CD4-positive, alpha-beta T cell (primary cell): ENCODE results near the gene TNFAIP8L2. TPM values are rescaled to one million over a fixed set of nuclear protein-coding genes. Genes with fewer than 3 reads are reported as not detected.

Experiments used
- ATAC-seq: fragments of 200-7000 bp; cut with Tn5 transposase; one replicate; pipeline ENCODE4 v1.10.0; 2022; ENCODE audit warnings: mild to moderate bottlenecking; ENCODE audit not compliant: poor library complexity
- CTCF ChIA-PET: fragments of 350-600 bp; sonication (Branson Sonifier 250); formaldehyde crosslinking; loops from one replicate; lab custom pipeline; 2021; ENCODE audit warnings: antibody characterized with exemption, inconsistent platforms; lab: Charles Lee
- POLR2A ChIA-PET: fragments of 350-600 bp; sonication (Branson Sonifier 250); formaldehyde crosslinking; loops from one replicate; lab custom pipeline; 2021; ENCODE audit warnings: antibody characterized with exemption, inconsistent platforms; lab: Charles Lee
- DNase-seq, 14 experiments: peaks; one replicate each; pipeline ENCODE4 v3.0.0-alpha.2; 2013 to 2020; ENCODE audit warnings: mixed read lengths in 2 of 14
- H3K27ac ChIP-seq, 2 donors: one replicate each; pipeline versions ENCODE4 v1.5.1 to v1.7.0; 2013; ENCODE audit warnings: low read length in 2 of 2, low read depth in 1 of 2, mild to moderate bottlenecking in 1 of 2
- H3K27me3 ChIP-seq, 2 experiments: 1 replicate in 1 of 2; 2 replicates in 1 of 2; pipeline versions ENCODE4 v1.6.1 to v1.7.0; 2013; ENCODE audit warnings: low read length in 2 of 2, control low read depth in 1 of 2, mild to moderate bottlenecking in 1 of 2, moderate library complexity in 1 of 2; ENCODE audit not compliant: insufficient read depth in 2 of 2, control insufficient read depth in 1 of 2
- H3K36me3 ChIP-seq: one replicate; pipeline ENCODE4 v1.6.1; 2013; ENCODE audit warnings: low read length, control low read depth; ENCODE audit not compliant: insufficient read depth
- H3K4me1 ChIP-seq: one replicate; pipeline ENCODE4 v1.6.1; 2013; ENCODE audit warnings: low read length, control low read depth; ENCODE audit not compliant: insufficient read depth
- H3K4me3 ChIP-seq: one replicate; pipeline ENCODE4 v1.5.1; 2013; ENCODE audit warnings: mild to moderate bottlenecking, low read length, moderate library complexity
- H3K9me3 ChIP-seq, 2 experiments: 1 replicate in 1 of 2; 2 replicates in 1 of 2; pipeline versions ENCODE4 v1.6.1 to v1.7.0; 2013; ENCODE audit warnings: low read length in 2 of 2, mild to moderate bottlenecking in 2 of 2, control low read depth in 1 of 2, moderate library complexity in 1 of 2; ENCODE audit not compliant: control insufficient read depth in 1 of 2, insufficient read depth in 1 of 2
- H3K27ac Mint-ChIP-seq: one replicate; pipeline ENCODE4 v1.8.0; 2020; ENCODE audit warnings: mixed read lengths
- H3K27me3 Mint-ChIP-seq: one replicate; pipeline ENCODE4 v1.8.0; 2021; ENCODE audit warnings: mixed read lengths
- H3K36me3 Mint-ChIP-seq: one replicate; pipeline ENCODE4 v1.8.0; 2021; ENCODE audit warnings: low read depth, mixed read lengths
- H3K4me1 Mint-ChIP-seq: one replicate; pipeline ENCODE4 v1.8.0; 2021; ENCODE audit warnings: low read depth, mixed read lengths
- H3K4me3 Mint-ChIP-seq: one replicate; pipeline ENCODE4 v1.8.0; 2020; ENCODE audit warnings: mild to moderate bottlenecking, mixed read lengths
- H3K9me3 Mint-ChIP-seq: one replicate; pipeline ENCODE4 v1.8.0; 2020; ENCODE audit warnings: mixed read lengths
- intact Hi-C, 2 experiments: fragments of 100-400 bp; cut with DNase I in 1 of 2; cut with micrococcal nuclease in 1 of 2; formaldehyde crosslinking; loops; one replicate each; pipeline versions ENCODE4 v1.15.1 to v1.9.0; 2023 to 2025; cut with DNase I, micrococcal nuclease
- total RNA-seq, 174 experiments: library from RNA in 2 of 174; stranded (reverse) in 2 of 174; gene quantifications; one replicate each; pipeline ENCODE4 v1.2.3 and lab custom pipeline; 2021 to 2026
- TF ChIP-seq, protein P1 (sequence below): fragments of 200-600 bp; IDR thresholded peaks from one replicate; pipeline ENCODE4 v1.8.0; 2022; ENCODE audit warnings: antibody characterized with exemption, mild to moderate bottlenecking

Gene TNFAIP8L2
- total RNA-seq, 2 experiments from 2014 or later, result 0.70 to 0.74 TPM

DNA sequence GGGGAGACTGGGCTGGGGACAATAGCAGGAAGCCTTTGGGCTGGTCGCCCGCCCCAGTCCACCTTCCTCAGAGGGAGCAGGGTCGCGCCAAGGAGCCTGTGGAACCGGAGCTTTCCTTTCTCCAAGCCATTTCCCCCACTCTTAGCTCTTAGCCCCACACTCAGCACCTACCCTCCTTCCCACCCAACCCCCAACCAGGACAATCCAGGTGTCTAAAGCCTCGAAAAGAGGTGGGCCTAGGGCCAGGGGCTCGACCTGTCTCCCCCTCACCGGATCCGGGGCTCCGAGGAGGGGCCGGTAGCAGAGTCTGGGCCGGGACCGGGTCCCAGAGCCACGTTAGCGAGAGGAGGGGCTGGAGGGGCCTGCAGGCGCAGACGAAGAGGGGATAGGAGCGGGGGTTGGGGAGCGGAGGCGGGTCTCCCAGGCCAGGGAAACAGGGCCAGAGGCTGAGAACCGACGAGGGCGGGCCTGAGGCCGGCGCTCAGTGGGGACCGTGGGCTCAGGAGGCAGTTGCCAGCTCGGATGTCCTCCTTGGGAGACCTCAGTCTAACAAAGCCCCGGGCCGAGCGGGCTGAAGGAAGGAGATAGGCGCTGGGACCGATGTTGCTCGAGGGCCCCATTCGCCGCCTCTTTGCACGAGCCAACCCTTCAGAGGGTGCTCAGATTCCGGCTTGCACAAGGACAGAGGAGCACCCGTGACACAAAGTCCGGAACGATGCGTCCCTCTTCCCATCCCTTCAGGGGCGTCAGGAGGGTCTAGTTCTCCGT, 11.0 kb upstream of the TNFAIP8L2 start:
- Mint-ChIP-seq H3K4me1 (peaks cover 18% of the 10 kb centered on the region), H3K4me3 (peak overlapping the region; percentile 98), H3K27me3 (no peaks in the 10 kb centered on the region), H3K36me3 (peaks cover 5% of the 10 kb centered on the region), H3K27ac (no peak overlapping the region), H3K9me3 (no peaks in the 10 kb centered on the region)
- peak; percentile 15 for ATAC-seq
- peak in 3 of 14 experiments; percentile 45 to 55 (median 51) for DNase-seq
- Histone ChIP-seq H3K4me3 (peak overlapping the region; percentile 81), H3K36me3 (no peaks in the 10 kb centered on the region), H3K4me1 (peaks cover 26% of the 10 kb centered on the region), H3K27ac (no peak overlapping the region), H3K27me3 (no peaks in the 10 kb centered on the region), H3K9me3 (no peaks in the 10 kb centered on the region)
- TF ChIP-seq, protein P1, sequence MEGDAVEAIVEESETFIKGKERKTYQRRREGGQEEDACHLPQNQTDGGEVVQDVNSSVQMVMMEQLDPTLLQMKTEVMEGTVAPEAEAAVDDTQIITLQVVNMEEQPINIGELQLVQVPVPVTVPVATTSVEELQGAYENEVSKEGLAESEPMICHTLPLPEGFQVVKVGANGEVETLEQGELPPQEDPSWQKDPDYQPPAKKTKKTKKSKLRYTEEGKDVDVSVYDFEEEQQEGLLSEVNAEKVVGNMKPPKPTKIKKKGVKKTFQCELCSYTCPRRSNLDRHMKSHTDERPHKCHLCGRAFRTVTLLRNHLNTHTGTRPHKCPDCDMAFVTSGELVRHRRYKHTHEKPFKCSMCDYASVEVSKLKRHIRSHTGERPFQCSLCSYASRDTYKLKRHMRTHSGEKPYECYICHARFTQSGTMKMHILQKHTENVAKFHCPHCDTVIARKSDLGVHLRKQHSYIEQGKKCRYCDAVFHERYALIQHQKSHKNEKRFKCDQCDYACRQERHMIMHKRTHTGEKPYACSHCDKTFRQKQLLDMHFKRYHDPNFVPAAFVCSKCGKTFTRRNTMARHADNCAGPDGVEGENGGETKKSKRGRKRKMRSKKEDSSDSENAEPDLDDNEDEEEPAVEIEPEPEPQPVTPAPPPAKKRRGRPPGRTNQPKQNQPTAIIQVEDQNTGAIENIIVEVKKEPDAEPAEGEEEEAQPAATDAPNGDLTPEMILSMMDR, result no peak
- intact Hi-C loops, result no loop called here
- ChIA-PET POLR2A (interaction anchor here (0.8 to 5.4 kb wide), 2 partner anchors 12 to 44 kb away, joined by 3 to 26 read pairs; partner anchors contain the start of genes TNFAIP8L2 and VPS72), CTCF (no interaction called here)

DNA sequence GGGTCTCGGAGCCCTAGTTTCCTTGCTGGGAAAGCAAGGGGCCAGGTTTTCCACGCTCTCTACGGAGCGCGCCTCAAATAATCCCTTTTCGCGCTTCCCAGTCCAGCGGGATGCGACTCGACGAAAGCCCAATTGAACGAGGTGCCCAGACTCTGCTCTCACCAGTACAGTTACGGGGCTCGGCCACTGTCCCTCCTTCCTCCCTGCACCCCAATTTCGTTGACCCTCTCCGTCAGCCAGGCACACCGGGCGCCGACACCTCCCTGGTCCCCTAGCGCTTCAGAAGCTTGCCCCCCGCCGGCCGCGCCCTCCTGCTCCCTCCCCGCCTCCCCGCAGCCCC, 10.4 kb upstream of the TNFAIP8L2 start:
- H3K27ac ChIP-seq, result no peak overlapping the region
- Mint-ChIP-seq H3K36me3 (peaks cover 5% of the 10 kb centered on the region), H3K9me3 (no peaks in the 10 kb centered on the region), H3K4me3 (peak overlapping the region; percentile 98), H3K27me3 (no peaks in the 10 kb centered on the region), H3K27ac (no peak overlapping the region), H3K4me1 (peaks cover 18% of the 10 kb centered on the region)
- POLR2A ChIA-PET, result interaction anchor here (5.4 kb wide), 1 partner anchor 11 kb away, joined by 26 read pairs; the partner anchor contains the start of gene TNFAIP8L2
- H3K4me1 ChIP-seq, result peaks cover 26% of the 10 kb centered on the region
- H3K36me3 ChIP-seq, result no peaks in the 10 kb centered on the region
- no peaks in the 10 kb centered on the region for H3K27me3 ChIP-seq
- no peaks in the 10 kb centered on the region for H3K9me3 ChIP-seq
- peak overlapping the region; percentile 81 for H3K4me3 ChIP-seq
- DNase-seq (no peak), ATAC-seq (no peak)
- intact Hi-C loops, result no loop called here
- TF ChIP-seq, protein P1, result no peak
- CTCF ChIA-PET, result no interaction called here

DNA sequence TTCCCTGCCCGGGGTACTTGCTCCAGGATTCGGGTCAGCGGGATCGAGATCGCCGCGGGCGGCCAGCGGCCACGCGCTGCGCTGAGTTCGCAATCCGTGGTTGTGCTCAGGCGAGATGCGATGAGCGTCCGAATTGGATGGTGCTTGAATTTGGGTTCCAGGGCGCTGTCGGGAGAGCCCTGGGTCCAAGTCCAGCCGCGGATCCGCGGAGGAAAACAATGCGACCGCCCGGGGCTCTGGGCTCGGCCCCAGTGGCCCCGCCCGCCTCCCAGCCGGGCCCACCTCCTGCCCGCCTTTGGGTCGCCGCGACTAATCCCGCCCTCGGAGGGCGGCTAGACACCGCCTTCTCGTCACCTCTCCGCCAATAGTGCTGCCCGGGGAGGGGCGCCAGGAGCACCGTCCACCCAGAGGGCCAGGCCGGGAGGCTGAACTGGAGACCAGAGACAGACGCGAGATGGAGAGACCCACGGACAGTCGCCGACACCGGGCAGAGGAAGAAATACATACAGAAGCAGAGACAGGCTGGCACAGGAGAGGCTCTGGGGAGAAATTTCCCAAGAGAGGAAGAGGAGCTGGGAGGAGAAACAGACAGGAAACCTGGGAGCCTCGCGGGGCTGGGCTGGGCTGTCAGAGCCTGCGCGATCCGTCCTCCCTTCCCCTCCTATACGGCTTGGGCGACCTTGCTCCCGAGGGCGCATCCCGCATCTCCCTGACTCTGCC, 9.9 kb upstream of the TNFAIP8L2 start, which contains the start of gene SEMA6C:
Gene SEMA6C (minus strand): TSS at position 220 of the 720 bp plus-strand sequence. CDS start 4,010 bp downstream, outside the sequence.
- Mint-ChIP-seq H3K36me3 (peaks cover 5% of the 10 kb centered on the region), H3K27me3 (no peaks in the 10 kb centered on the region), H3K4me1 (peaks cover 18% of the 10 kb centered on the region), H3K4me3 (peak within 1 kb of the TSS; percentile 98), H3K27ac (peak within 1 kb of the TSS; percentile 76), H3K9me3 (no peaks in the 10 kb centered on the region)
- Histone ChIP-seq H3K4me1 (peaks cover 26% of the 10 kb centered on the region), H3K27me3 (no peaks in the 10 kb centered on the region), H3K36me3 (no peaks in the 10 kb centered on the region), H3K4me3 (peak within 1 kb of the TSS; percentile 81), H3K9me3 (no peaks in the 10 kb centered on the region), H3K27ac (no peak within 1 kb of the TSS)
- intact Hi-C loops, result no loop called here
- DNase-seq (peak; percentile 71 to 92 (median 83)), ATAC-seq (peak; percentile 99)
- TF ChIP-seq, protein P1, result no peak
- ChIA-PET CTCF (interaction anchor here (0.5 kb wide), 1 partner anchor 75 kb away, joined by 3 read pairs; no protein-coding TSS in a partner anchor), POLR2A (interaction anchor here (5.4 kb wide), 1 partner anchor 11 kb away, joined by 26 read pairs; the partner anchor contains the start of gene TNFAIP8L2)
